Upper lobe of left lung (tissue), 4 donors: ENCODE results near the gene SEMA5A.

Experiments used
- CTCF ChIP-seq, 6 experiments: fragments of 450-650 bp in 4 of 6; fragments of 200-600 bp in 2 of 6; sonication (generic) in 2 of 6; IDR thresholded peaks; one replicate each; pipeline ENCODE4 v1.5.1; 2016 to 2019; ENCODE audit warnings: antibody characterized with exemption in 6 of 6
- POLR2A ChIP-seq, 4 donors: fragments of 450-650 bp; IDR thresholded peaks; one replicate each; pipeline ENCODE4 v1.5.1; 2016 to 2017; ENCODE audit warnings: antibody characterized with exemption in 4 of 4, mild to moderate bottlenecking in 2 of 4

GRCh38 chr5:9543311-9543920, 2.5 kb downstream of the SEMA5A start:
- TF ChIP-seq CTCF (IDR thresholded peaks at IDR 0.05) = no peak
- no peak for TF ChIP-seq POLR2A (IDR thresholded peaks at IDR 0.05)
